ENCODE measurements around the gene SGSM1. TPM values are rescaled to one million over a fixed set of nuclear protein-coding genes. Genes with fewer than 3 reads are reported as not detected.

The SGSM1 gene
- total and polyA plus RNA-seq, 8 donors: 2.0 to 5.3 (median 4.3) TPM

- Histone ChIP-seq H3K4me1 (no peaks in the 10 kb centered on the region), H3K27me3 (no peaks in the 10 kb centered on the region), H3K36me3 (no peaks in the 10 kb centered on the region), H3K27ac (no peak overlapping the region), H3K4me3 (no peak overlapping the region), H3K9me3 (no peaks in the 10 kb centered on the region)
- no peak for TF ChIP-seq CTCF (IDR thresholded peaks at IDR 0.05)
- intact Hi-C loops (cut with DNase I): no loop called here
- DNase-seq (peak in 3 of 4 donors; percentile 66 to 82 (median 73)), ATAC-seq (peak; percentile 98)
Measured at GRCh38 chr22:24827296-24827695, 21.3 kb downstream of the SGSM1 start.

GRCh38 chr22:24830205-24830979 lies 24.4 kb downstream of the SGSM1 start:
- H3K4me1 ChIP-seq: no peaks in the 10 kb centered on the region
- no peak overlapping the region for H3K27ac ChIP-seq
- intact Hi-C loops (cut with DNase I): no loop called here
- no peak for TF ChIP-seq CTCF (IDR thresholded peaks at IDR 0.05)
- no peaks in the 10 kb centered on the region for H3K9me3 ChIP-seq
- H3K27me3 ChIP-seq: no peaks in the 10 kb centered on the region
- DNase-seq (no peak), ATAC-seq (no peak)
- H3K4me3 ChIP-seq: no peak overlapping the region
- no peaks in the 10 kb centered on the region for H3K36me3 ChIP-seq

GRCh38 chr22:24831687-24832086 lies 25.7 kb downstream of the SGSM1 start:
- DNase-seq (no peak), ATAC-seq (no peak)
- H3K9me3 ChIP-seq: no peaks in the 10 kb centered on the region
- no peak overlapping the region for H3K4me3 ChIP-seq
- no peaks in the 10 kb centered on the region for H3K36me3 ChIP-seq
- no peaks in the 10 kb centered on the region for H3K4me1 ChIP-seq
- TF ChIP-seq CTCF (IDR thresholded peaks at IDR 0.05): no peak
- intact Hi-C loops (cut with DNase I): no loop called here
- H3K27ac ChIP-seq: no peak overlapping the region
- no peaks in the 10 kb centered on the region for H3K27me3 ChIP-seq

- intact Hi-C loops (cut with DNase I): no loop called here
- Histone ChIP-seq H3K27me3 (no peaks in the 10 kb centered on the region), H3K27ac (no peak overlapping the region), H3K9me3 (no peaks in the 10 kb centered on the region), H3K36me3 (no peaks in the 10 kb centered on the region), H3K4me1 (no peaks in the 10 kb centered on the region), H3K4me3 (no peak overlapping the region)
- TF ChIP-seq CTCF (IDR thresholded peaks at IDR 0.05): no peak
- no peak for DNase-seq
- ATAC-seq: no peak
Measured at GRCh38 chr22:24833881-24834495, 28.0 kb downstream of the SGSM1 start.

GRCh38 chr22:24834845-24835570 lies 29.0 kb downstream of the SGSM1 start:
- intact Hi-C loops (cut with DNase I): no loop called here
- no peaks in the 10 kb centered on the region for H3K4me1 ChIP-seq
- DNase-seq (no peak), ATAC-seq (peak; percentile 64)
- H3K9me3 ChIP-seq: no peaks in the 10 kb centered on the region
- H3K27me3 ChIP-seq: no peaks in the 10 kb centered on the region
- no peaks in the 10 kb centered on the region for H3K36me3 ChIP-seq
- no peak for TF ChIP-seq CTCF (IDR thresholded peaks at IDR 0.05)
- H3K4me3 ChIP-seq: no peak overlapping the region
- no peak overlapping the region for H3K27ac ChIP-seq
